HepG2 (cell line): ENCODE measurements around the gene NDUFS5. TPM values are rescaled to one million over a fixed set of nuclear protein-coding genes. Genes with fewer than 3 reads are reported as not detected.

Source experiments
- ARNT ChIP-seq: fragments of 450-650 bp; IDR thresholded peaks from 2 replicates; pipeline ENCODE4 v1.6.1; 2017
- BCL6 ChIP-seq: IDR thresholded peaks from 2 replicates; pipeline ENCODE4 v1.6.1; 2016; ENCODE audit warnings: missing genetic modification reagents, missing compliant biosample characterization
- BRCA1 ChIP-seq: sonication (generic); formaldehyde crosslinking; IDR thresholded peaks from 2 replicates; pipeline ENCODE4 v1.4.0; 2020; ENCODE audit warnings: missing genetic modification reagents
- FOXA1 ChIP-seq, 2 experiments: fragments of 450-650 bp in 1 of 2; sonication (generic) in 1 of 2; formaldehyde crosslinking in 1 of 2; IDR thresholded peaks; 2 replicates each; pipeline versions ENCODE4 v1.4.0 to v1.6.1; 2016 to 2020; ENCODE audit warnings: missing genetic modification reagents in 1 of 2
- HOXA3 ChIP-seq: sonication (generic); formaldehyde crosslinking; IDR thresholded peaks from 2 replicates; pipeline ENCODE4 v1.5.0; 2020; ENCODE audit warnings: missing genetic modification reagents
- MLLT10 ChIP-seq: sonication (generic); formaldehyde crosslinking; IDR thresholded peaks from 2 replicates; pipeline ENCODE4 v1.4.0; 2020; ENCODE audit warnings: missing genetic modification reagents
- MYC ChIP-seq: sonication (generic); formaldehyde crosslinking; IDR thresholded peaks from 2 replicates; pipeline ENCODE4 v1.9.0; 2021; ENCODE audit warnings: missing genetic modification reagents, borderline replicate concordance
- PBX2 ChIP-seq: IDR thresholded peaks from 2 replicates; pipeline ENCODE4 v1.6.1; 2016; ENCODE audit warnings: control low read depth
- PLSCR1 ChIP-seq: sonication (generic); formaldehyde crosslinking; IDR thresholded peaks from 2 replicates; pipeline ENCODE4 v1.5.0; 2020; ENCODE audit warnings: missing genetic modification reagents, mild to moderate bottlenecking, borderline replicate concordance
- POGK ChIP-seq: sonication (generic); formaldehyde crosslinking; conservative IDR thresholded peaks from 2 replicates; pipeline ENCODE4 v1.8.0; 2022; ENCODE audit warnings: mild to moderate bottlenecking, moderate library complexity, missing genetic modification reagents
- RNF219 ChIP-seq: sonication (generic); formaldehyde crosslinking; IDR thresholded peaks from 2 replicates; pipeline ENCODE4 v1.5.0; 2020; ENCODE audit warnings: mild to moderate bottlenecking, missing genetic modification reagents
- SKI ChIP-seq: fragments of 450-650 bp; IDR thresholded peaks from one replicate; pipeline ENCODE4 v1.6.1; 2018; ENCODE audit warnings: mild to moderate bottlenecking; ENCODE audit not compliant: partially characterized antibody
- TOE1 ChIP-seq: sonication (generic); formaldehyde crosslinking; IDR thresholded peaks from 2 replicates; pipeline ENCODE4 v1.4.0; 2020; ENCODE audit warnings: mild to moderate bottlenecking, missing genetic modification reagents
- UBTF ChIP-seq: sonication (generic); formaldehyde crosslinking; IDR thresholded peaks from 2 replicates; pipeline ENCODE4 v1.4.0; 2020; ENCODE audit warnings: mild to moderate bottlenecking, missing genetic modification reagents
- ZBTB3 ChIP-seq: sonication (generic); formaldehyde crosslinking; IDR thresholded peaks from 2 replicates; pipeline ENCODE4 v1.4.0; 2020; ENCODE audit warnings: low read depth, mild to moderate bottlenecking, moderate library complexity, missing genetic modification reagents, borderline replicate concordance
- ZBTB37 ChIP-seq: sonication (generic); formaldehyde crosslinking; IDR thresholded peaks from 2 replicates; pipeline ENCODE4 v1.4.0; 2020; ENCODE audit warnings: mild to moderate bottlenecking, missing genetic modification reagents
- ZEB1 ChIP-seq: IDR thresholded peaks from 2 replicates; pipeline ENCODE4 v1.6.1; 2012; ENCODE audit warnings: mild to moderate bottlenecking, low read depth, inconsistent platforms; ENCODE audit not compliant: insufficient replicate concordance
- ZNF317 ChIP-seq: sonication (generic); formaldehyde crosslinking; IDR thresholded peaks from 2 replicates; pipeline ENCODE4 v1.5.0; 2020; ENCODE audit warnings: mild to moderate bottlenecking, missing genetic modification reagents
- ZNF543 ChIP-seq: sonication (generic); formaldehyde crosslinking; IDR thresholded peaks from 2 replicates; pipeline ENCODE4 v1.4.0; 2020; ENCODE audit warnings: mild to moderate bottlenecking, missing genetic modification reagents
- ZNF670 ChIP-seq: sonication (generic); formaldehyde crosslinking; IDR thresholded peaks from 2 replicates; pipeline ENCODE4 v1.8.0; 2022; ENCODE audit warnings: mild to moderate bottlenecking, missing genetic modification reagents, borderline replicate concordance
- polyA plus RNA-seq, 8 experiments: library from polyadenylated mRNA; depleted of rRNA in 3 of 8; stranded (reverse) in 7 of 8; unstranded in 1 of 8; fragments of >200 nt; fragmentation: Illumina TruSeq in 4 of 8; extraction: Trizol in 4 of 8; gene quantifications; 2 replicates each; pipeline versions ENCODE4 v1.2.1 to v1.2.3, GENCODE V29; 2011 to 2016; ENCODE audit warnings: low read depth in 4 of 8, missing spikeins in 1 of 8, mixed read lengths in 1 of 8; ENCODE audit not compliant: insufficient read depth in 1 of 8
- total RNA-seq, 5 experiments: library from RNA; depleted of rRNA; stranded (reverse); fragments of >200 nt; fragmentation: Illumina TruSeq; extraction: Trizol; gene quantifications; 2 replicates each; pipeline ENCODE4 v1.2.3, GENCODE V29; 2016; ENCODE audit warnings: low read depth in 1 of 5

Gene NDUFS5
- total and polyA plus RNA-seq, 2 of the 13 experiments (the other 11 are each of a cell fraction or from before 2014, with no cell fraction given), result 263 to 466 TPM

GRCh38 chr1:39076127-39076798 is 50.1 kb downstream of the NDUFS5 start (continued):
- TF ChIP-seq RNF219 (CRISPR knock-in tag) (no peak), PBX2 (CRISPR knock-in tag) (no peak), PLSCR1 (CRISPR knock-in tag) (no peak), SKI (no peak), MYC (CRISPR knock-in tag) (no peak; the same call in 1 of the 2 replicates), POGK (CRISPR knock-in tag) (no peak; the same call in 1 of the 2 replicates), ZNF543 (no peak), HOXA3 (CRISPR knock-in tag) (no peak), TOE1 (no peak), BRCA1 (no peak), UBTF (CRISPR knock-in tag) (peak; percentile 40; the same call in 1 of the 2 replicates), FOXA1 (IDR thresholded peaks at IDR 0.05) (no peak), FOXA1 (CRISPR knock-in tag; IDR thresholded peaks at IDR 0.05) (no peak), ZBTB3 (CRISPR knock-in tag) (no peak), ZEB1 (no peak), ZNF317 (CRISPR knock-in tag) (no peak), ZNF670 (CRISPR knock-in tag) (no peak), MLLT10 (CRISPR knock-in tag) (no peak), ZBTB37 (CRISPR knock-in tag) (no peak), BCL6 (CRISPR knock-in tag) (no peak), ARNT (no peak)
